ENCODE data around the gene TREX2. TPM values are rescaled to one million over a fixed set of nuclear protein-coding genes. Genes with fewer than 3 reads are reported as not detected.

TREX2 gene
- polyA plus RNA-seq, 1 of the 3 experiments (the other 2 are of a cell fraction): 0.76 TPM

GRCh38 chrX:153435845-153436244 is 10.0 kb downstream of the TREX2 start:
- CTCF ChIA-PET: no interaction called here
- WGBS (ENCODE audit: low lambda C conversion rate): 15% methylated on average over 3 of the region's 3 CpGs

More at GRCh38 chrX:153435845-153436244, 10.0 kb downstream of the TREX2 start:
- Histone ChIP-seq H3K4me3 (ENCODE audit: low read depth in 2 of 2, low read length in 1 of 2) (no peak overlapping the region), H3K27ac (ENCODE audit: low read depth in 2 of 2, low read length in 1 of 2) (no peak overlapping the region), H3K9ac (no peak overlapping the region), H3K4me1 (ENCODE audit: control insufficient read depth in 1 of 2, insufficient read depth in 2 of 2, low read depth in 1 of 2, low read length in 1 of 2) (no peaks in the 10 kb centered on the region), H3F3A (replicated peaks; ENCODE audit: insufficient read depth) (no peaks in the 10 kb centered on the region), H3K9me2 (no peaks in the 10 kb centered on the region), H4K20me1 (ENCODE audit: insufficient read depth) (no peaks in the 10 kb centered on the region), H3K4me2 (no peak overlapping the region), H3K79me2 (ENCODE audit: insufficient read depth) (no peaks in the 10 kb centered on the region), H2AFZ (ENCODE audit: low read depth) (no peak overlapping the region), H3K9me3 (no peaks in the 10 kb centered on the region), H3K36me3 (replicated peaks in 1 of 2; ENCODE audit: control insufficient read depth in 1 of 2, insufficient read depth in 2 of 2, low read length in 1 of 2) (no peaks in the 10 kb centered on the region), H3K27me3 (ENCODE audit: insufficient read depth) (peaks cover 38% of the 10 kb centered on the region; the same call in 1 of the 2 replicates)
- POLR2A ChIA-PET: no interaction called here
- TF ChIP-seq CHD2 (IDR thresholded peaks at IDR 0.05; ENCODE audit: low read length, partially characterized antibody) (no peak), EZH2phosphoT487 (IDR thresholded peaks at IDR 0.05; ENCODE audit: borderline replicate concordance, low read depth) (no peak), NFIC (IDR thresholded peaks at IDR 0.05; ENCODE audit: borderline replicate concordance) (no peak), RFX5 (IDR thresholded peaks at IDR 0.05; ENCODE audit: low read length) (no peak), TEAD4 (IDR thresholded peaks at IDR 0.05; ENCODE audit: borderline replicate concordance, insufficient read depth) (no peak), ELF1 (IDR thresholded peaks at IDR 0.05) (no peak), ZBTB33 (IDR thresholded peaks at IDR 0.05; ENCODE audit: borderline replicate concordance, low read depth) (no peak), RXRA (IDR thresholded peaks at IDR 0.05; ENCODE audit: borderline replicate concordance, low read depth) (no peak), SIN3A (IDR thresholded peaks at IDR 0.05; ENCODE audit: borderline replicate concordance, low read depth, low read length) (no peak), JUND (IDR thresholded peaks at IDR 0.05) (no peak), YY1 (IDR thresholded peaks at IDR 0.05; ENCODE audit: low read depth) (no peak), REST (IDR thresholded peaks at IDR 0.05; ENCODE audit: low read depth, low read length) (no peak), USF1 (IDR thresholded peaks at IDR 0.05; ENCODE audit: borderline replicate concordance, low read depth) (no peak), IRF3 (IDR thresholded peaks at IDR 0.05; ENCODE audit: low read depth, low read length) (no peak), RCOR1 (IDR thresholded peaks at IDR 0.05; ENCODE audit: low read length) (no peak), GATA2 (CRISPR knock-in tag; IDR thresholded peaks at IDR 0.05) (no peak), PBX3 (IDR thresholded peaks at IDR 0.05) (no peak), NRF1 (IDR thresholded peaks at IDR 0.05; ENCODE audit: low read depth, low read length) (no peak), POLR2AphosphoS5 (IDR thresholded peaks at IDR 0.05; ENCODE audit: low read depth, low read length) (no peak)
- DNase-seq: no peak
